IPS-18a (cell line): ENCODE results near the gene GFOD2.

Source experiments
- H3K27ac ChIP-seq: one replicate; pipeline ENCODE4 v1.5.1; 2013; ENCODE audit warnings: low read length
- H3K27me3 ChIP-seq: one replicate; pipeline ENCODE4 v1.6.1; 2013; ENCODE audit warnings: mild to moderate bottlenecking, low read length; ENCODE audit not compliant: control insufficient read depth, insufficient read depth
- H3K36me3 ChIP-seq: one replicate; pipeline ENCODE4 v1.6.1; 2013; ENCODE audit warnings: low read depth, low read length; ENCODE audit not compliant: control insufficient read depth
- H3K4me1 ChIP-seq: one replicate; pipeline ENCODE4 v1.6.1; 2013; ENCODE audit warnings: low read depth, low read length; ENCODE audit not compliant: control insufficient read depth
- H3K4me3 ChIP-seq: one replicate; pipeline ENCODE4 v1.5.1; 2013; ENCODE audit warnings: low read length
- H3K9ac ChIP-seq: one replicate; pipeline ENCODE4 v1.6.1; 2013; ENCODE audit warnings: mild to moderate bottlenecking, low read length, moderate library complexity
- H3K9me3 ChIP-seq: one replicate; pipeline ENCODE4 v1.6.1; 2013; ENCODE audit warnings: low read depth, low read length; ENCODE audit not compliant: control insufficient read depth

The GFOD2 gene

DNA sequence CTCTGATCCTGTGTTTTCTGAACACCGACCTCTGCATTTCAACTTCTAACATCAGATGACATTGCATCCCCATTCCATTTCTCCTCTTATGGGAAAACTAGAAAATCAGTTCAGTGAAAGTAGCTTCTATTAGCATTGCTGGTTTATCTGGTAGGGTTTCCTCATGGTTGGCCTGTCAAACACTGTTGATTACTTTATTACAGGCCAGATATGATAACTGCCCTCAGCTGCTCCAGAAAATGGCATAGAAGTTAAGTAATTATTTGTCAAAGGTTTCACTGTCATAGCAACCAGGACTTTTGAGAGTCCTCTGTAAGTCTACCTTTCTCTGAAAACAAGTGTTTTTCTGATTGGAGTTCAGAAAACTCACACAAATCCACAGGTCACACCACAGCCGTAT is 3.0 kb downstream of the GFOD2 start:
- Histone ChIP-seq H3K4me3 (no peak overlapping the region), H3K9ac (no peak overlapping the region), H3K4me1 (peaks cover 14% of the 10 kb centered on the region), H3K27ac (no peak overlapping the region), H3K27me3 (no peaks in the 10 kb centered on the region), H3K9me3 (no peaks in the 10 kb centered on the region), H3K36me3 (no peaks in the 10 kb centered on the region)

GRCh38 chr16:67714522-67714921 is 4.6 kb downstream of the GFOD2 start:
- Histone ChIP-seq H3K4me1 (peaks cover 12% of the 10 kb centered on the region), H3K9me3 (no peaks in the 10 kb centered on the region), H3K27ac (no peak overlapping the region), H3K27me3 (no peaks in the 10 kb centered on the region), H3K9ac (no peak overlapping the region), H3K4me3 (no peak overlapping the region), H3K36me3 (no peaks in the 10 kb centered on the region)

DNA sequence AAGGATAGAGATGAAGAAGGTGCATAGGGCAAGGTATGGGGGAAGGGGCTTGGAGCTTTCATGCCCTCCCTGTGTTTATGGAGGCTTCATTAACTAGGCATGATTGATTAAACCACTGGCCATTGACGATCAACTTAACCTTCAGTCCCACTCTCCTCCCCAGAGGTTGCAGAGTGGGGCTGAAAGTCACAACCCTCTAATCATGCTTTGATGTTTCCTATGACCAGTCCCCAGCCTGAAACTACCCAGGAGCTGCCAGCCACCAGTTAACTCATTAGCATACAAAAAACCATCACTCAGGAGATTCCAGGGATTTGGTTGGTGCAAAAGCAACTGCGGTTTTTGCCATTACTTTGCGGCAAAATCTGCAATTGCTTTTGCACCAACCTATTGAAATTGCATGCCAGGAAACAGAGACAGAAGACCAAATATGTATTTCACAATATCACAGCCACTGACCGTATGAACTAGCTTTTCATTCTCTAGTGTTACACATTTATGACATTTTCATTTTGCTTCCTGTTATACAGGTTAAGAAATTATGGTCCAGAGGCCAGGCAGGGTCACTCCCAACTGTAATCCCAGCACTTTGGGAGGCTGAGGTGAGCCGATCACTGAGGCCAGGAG is 5.4 kb downstream of the GFOD2 start:
- no peak overlapping the region for H3K27ac ChIP-seq
- H3K36me3 ChIP-seq = no peaks in the 10 kb centered on the region
- H3K9ac ChIP-seq = no peak overlapping the region

DNA sequence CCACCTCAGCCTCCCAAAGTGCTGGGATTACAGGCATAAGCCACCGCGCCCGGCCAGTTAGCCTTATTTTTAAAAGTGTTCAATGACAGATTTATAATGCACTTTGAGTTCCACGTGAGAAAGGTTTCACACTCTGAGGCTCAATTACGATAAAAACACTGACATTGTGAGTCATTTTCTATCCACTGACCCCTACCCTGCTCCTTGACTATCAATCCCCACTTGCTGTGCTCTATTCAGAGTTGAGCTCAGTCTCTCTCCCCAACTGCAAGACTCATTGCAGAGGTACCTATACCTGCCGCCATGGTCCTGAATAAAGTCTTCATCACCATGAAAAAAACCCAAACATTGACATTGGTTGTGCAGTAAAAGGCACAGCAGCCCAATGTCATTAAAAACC is 8.5 kb downstream of the GFOD2 start:
- no peaks in the 10 kb centered on the region for H3K9me3 ChIP-seq
- no peaks in the 10 kb centered on the region for H3K27me3 ChIP-seq
- peaks cover 3% of the 10 kb centered on the region for H3K4me1 ChIP-seq
- H3K36me3 ChIP-seq = no peaks in the 10 kb centered on the region
- H3K9ac ChIP-seq = no peak overlapping the region
- no peak overlapping the region for H3K4me3 ChIP-seq
- no peak overlapping the region for H3K27ac ChIP-seq

More for the DNA sequence above, 5.4 kb downstream of the GFOD2 start:
- H3K4me1 ChIP-seq = peaks cover 10% of the 10 kb centered on the region
- no peaks in the 10 kb centered on the region for H3K9me3 ChIP-seq
- H3K4me3 ChIP-seq = no peak overlapping the region
- no peaks in the 10 kb centered on the region for H3K27me3 ChIP-seq

- H3K27me3 ChIP-seq = no peaks in the 10 kb centered on the region
- no peak overlapping the region for H3K9ac ChIP-seq
- H3K4me1 ChIP-seq = peaks cover 3% of the 10 kb centered on the region
- no peak overlapping the region for H3K27ac ChIP-seq
- no peaks in the 10 kb centered on the region for H3K9me3 ChIP-seq
- no peaks in the 10 kb centered on the region for H3K36me3 ChIP-seq
- H3K4me3 ChIP-seq = no peak overlapping the region
Measured at GRCh38 chr16:67709050-67709449, 10.1 kb downstream of the GFOD2 start.

- H3K4me3 ChIP-seq = no peak overlapping the region
- H3K27ac ChIP-seq = no peak overlapping the region
- H3K9ac ChIP-seq = no peak overlapping the region
- H3K4me1 ChIP-seq = no peaks in the 10 kb centered on the region
- H3K27me3 ChIP-seq = no peaks in the 10 kb centered on the region
- no peaks in the 10 kb centered on the region for H3K36me3 ChIP-seq
- no peaks in the 10 kb centered on the region for H3K9me3 ChIP-seq
Measured at GRCh38 chr16:67708368-67708771, 10.7 kb downstream of the GFOD2 start.

DNA sequence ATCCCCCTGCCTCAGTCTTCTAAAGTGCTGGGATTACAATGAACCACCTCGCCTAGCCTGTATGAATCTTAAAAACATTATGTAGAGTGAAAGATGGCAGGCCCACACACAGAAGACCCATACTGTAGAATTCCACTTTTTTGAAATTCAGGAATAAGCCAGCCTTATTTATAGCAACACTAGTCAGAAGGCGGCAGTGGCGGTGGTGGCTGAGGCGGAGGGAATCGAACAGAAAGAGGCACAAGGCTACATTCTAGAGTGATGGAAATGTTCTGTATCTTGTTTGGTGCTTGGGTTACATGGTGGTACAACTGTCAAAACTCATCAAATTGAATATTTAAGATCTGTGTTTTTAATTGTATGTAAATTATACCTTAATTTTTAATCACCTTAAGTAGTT is 11.3 kb downstream of the GFOD2 start:
- no peak overlapping the region for H3K9ac ChIP-seq
- no peak overlapping the region for H3K27ac ChIP-seq
- H3K4me1 ChIP-seq = no peaks in the 10 kb centered on the region
- no peaks in the 10 kb centered on the region for H3K9me3 ChIP-seq
- no peaks in the 10 kb centered on the region for H3K27me3 ChIP-seq
- no peaks in the 10 kb centered on the region for H3K36me3 ChIP-seq
- no peak overlapping the region for H3K4me3 ChIP-seq

DNA sequence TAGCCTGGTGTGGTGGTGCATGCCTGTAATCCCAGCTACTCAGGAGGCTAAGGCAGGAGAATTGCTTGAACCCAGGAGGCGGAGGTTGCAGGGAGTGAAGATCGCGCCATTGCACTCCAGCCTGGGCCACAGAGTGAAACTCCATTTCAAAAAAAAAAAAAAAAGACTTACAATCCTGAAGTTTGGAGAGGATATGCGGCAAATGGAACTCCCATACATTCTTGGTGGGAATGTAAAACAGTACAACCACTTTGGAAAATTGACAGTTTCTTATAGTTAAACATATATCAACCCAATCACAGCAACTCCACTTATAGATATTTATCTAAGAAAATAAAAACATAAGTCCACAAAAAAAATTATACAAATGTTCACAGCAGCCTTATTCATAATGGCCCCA is 11.9 kb downstream of the GFOD2 start:
- Histone ChIP-seq H3K36me3 (no peaks in the 10 kb centered on the region), H3K4me3 (no peak overlapping the region), H3K9ac (no peak overlapping the region), H3K9me3 (no peaks in the 10 kb centered on the region), H3K4me1 (no peaks in the 10 kb centered on the region), H3K27me3 (no peaks in the 10 kb centered on the region), H3K27ac (no peak overlapping the region)

DNA sequence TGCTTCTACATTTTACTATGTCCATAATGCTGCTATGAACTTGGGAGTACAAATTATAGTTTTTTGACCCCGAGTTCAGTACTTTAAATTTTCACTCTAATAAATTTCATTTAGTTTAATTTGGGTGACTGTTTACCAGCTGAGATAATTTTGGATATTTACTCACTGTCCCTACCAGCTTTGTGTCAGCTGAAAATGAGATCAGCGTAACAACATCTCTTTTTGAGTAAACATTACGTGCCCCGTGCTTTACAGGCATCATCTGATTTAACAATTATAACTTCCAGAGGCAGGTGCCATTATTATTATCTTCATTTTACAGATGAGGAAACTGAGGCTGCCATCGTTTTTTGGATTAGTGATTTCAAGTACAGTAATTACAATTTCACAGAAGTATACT is 15.0 kb downstream of the GFOD2 start:
- no peaks in the 10 kb centered on the region for H3K27me3 ChIP-seq
- no peaks in the 10 kb centered on the region for H3K9me3 ChIP-seq
- no peak overlapping the region for H3K4me3 ChIP-seq
- no peak overlapping the region for H3K9ac ChIP-seq
- no peaks in the 10 kb centered on the region for H3K36me3 ChIP-seq
- no peak overlapping the region for H3K27ac ChIP-seq
- H3K4me1 ChIP-seq = no peaks in the 10 kb centered on the region

DNA sequence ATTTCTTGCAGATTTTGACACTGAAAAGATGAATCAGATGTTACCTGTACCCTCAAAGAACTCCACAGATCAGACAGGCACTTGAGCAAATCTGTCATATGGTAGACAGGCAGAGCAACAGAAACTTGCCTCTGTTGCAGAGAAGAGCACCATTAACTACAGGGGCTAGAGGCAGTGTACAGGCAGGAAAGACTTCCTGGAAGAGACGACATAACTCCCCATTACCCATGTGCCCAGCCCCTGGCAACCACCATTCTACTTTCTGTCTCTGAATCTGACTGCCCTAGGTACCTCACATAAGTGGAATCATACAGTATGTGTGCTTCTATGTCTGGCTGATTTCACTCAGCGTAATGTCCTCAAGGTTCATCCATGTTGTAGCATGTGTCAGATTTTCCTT is 15.5 kb downstream of the GFOD2 start:
- no peak overlapping the region for H3K9ac ChIP-seq
- H3K9me3 ChIP-seq = no peaks in the 10 kb centered on the region
- H3K4me1 ChIP-seq = no peaks in the 10 kb centered on the region
- no peaks in the 10 kb centered on the region for H3K36me3 ChIP-seq
- H3K27me3 ChIP-seq = no peaks in the 10 kb centered on the region
- H3K4me3 ChIP-seq = no peak overlapping the region
- H3K27ac ChIP-seq = no peak overlapping the region

DNA sequence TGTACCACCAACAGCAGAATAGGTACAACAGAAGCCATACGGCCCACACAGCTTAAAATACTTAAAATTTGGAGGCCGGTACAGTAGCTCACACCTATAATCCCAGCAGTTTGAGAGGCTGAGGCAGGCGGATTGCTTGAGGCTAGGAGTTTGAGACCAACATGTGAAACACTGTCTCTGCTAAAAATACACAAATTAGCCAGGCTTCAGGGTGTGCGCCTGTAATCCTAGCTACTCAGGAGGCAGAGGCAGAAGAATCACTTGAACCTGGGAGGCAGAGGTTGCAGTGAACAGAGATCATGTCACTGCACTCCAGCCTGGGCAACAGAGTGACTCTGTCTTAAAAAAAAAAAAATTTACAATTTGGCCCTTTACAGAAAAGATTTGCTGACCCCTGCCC is 17.0 kb downstream of the GFOD2 start:
- Histone ChIP-seq H3K9ac (no peak overlapping the region), H3K27ac (no peak overlapping the region), H3K27me3 (no peaks in the 10 kb centered on the region), H3K4me3 (no peak overlapping the region), H3K4me1 (no peaks in the 10 kb centered on the region), H3K36me3 (no peaks in the 10 kb centered on the region), H3K9me3 (no peaks in the 10 kb centered on the region)

GRCh38 chr16:67701420-67701819 is 17.7 kb downstream of the GFOD2 start:
- Histone ChIP-seq H3K4me3 (no peak overlapping the region), H3K27me3 (no peaks in the 10 kb centered on the region), H3K36me3 (no peaks in the 10 kb centered on the region), H3K9ac (no peak overlapping the region), H3K4me1 (no peaks in the 10 kb centered on the region), H3K27ac (no peak overlapping the region), H3K9me3 (no peaks in the 10 kb centered on the region)
